ENCODE measurements around the gene TIAL1.

The TIAL1 gene

DNA sequence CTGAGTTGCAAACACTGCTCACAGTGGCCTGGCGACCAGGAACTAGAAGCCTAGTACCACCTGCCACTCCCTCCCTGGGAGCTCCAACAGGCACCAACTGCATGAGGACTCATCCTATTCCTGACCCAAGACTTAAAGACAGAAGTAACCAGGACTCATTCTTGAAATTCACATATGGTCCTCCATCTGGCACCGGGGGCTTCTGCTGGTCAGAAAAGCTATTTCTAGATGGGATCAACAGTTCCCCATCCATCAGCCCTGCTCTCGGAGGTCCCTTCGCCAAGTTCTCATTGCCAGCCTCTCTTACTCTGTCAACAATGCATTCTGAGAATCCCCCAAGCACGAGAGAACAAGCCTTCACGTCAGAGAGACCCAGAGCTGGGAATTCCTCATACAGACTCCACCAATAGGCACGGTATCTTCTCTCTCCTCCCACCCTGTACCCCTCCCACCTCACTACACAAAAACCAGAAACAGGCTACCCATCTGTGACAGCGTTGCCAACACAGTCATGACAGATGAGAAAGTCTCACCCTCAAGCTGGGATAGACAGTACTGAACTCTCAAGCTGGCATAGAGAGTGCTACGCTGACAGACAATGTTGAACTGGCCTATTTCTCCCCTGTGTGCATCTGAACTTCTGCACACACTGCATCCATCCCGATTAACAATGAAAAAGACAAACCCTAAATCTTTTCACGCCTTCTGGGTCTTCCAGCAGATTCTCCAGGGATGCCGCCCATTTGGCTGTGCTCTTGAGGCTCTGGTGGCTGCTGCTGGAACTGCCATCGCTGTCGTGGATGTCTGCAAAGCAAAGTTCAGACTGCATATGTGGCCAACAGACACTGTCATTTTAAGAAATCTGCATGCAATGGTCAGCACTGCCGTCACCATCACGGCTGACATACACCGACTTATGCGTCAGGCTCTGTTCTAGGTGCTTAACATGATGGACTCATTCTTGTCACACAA lies 69.9 kb downstream of the TIAL1 start:
- no peak for DNase-seq

DNA sequence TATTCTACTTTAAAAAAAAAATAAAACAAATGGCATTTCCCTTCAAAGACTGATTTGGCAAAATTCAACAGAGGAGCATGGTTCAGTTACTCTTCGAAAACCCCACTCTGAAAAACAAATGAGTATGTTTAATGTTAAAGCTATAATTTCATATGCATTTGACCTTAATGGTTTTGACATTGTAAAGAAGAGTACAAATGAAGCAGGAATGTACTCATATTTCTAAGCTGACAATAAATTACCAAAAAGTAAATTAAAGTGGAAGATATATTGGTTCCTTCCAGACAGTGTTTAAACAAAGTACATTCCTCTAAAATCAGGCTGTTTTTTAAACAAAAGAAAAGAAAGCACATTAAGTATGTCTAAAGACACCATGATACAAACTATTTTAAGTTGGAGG lies 70.6 kb downstream of the TIAL1 start:
- DNase-seq: no peak

- DNase-seq: no peak
Observed at GRCh38 chr10:119525116-119525515, 71.6 kb downstream of the TIAL1 start.

- DNase-seq: no peak
Observed at GRCh38 chr10:119524720-119525070, 72.1 kb downstream of the TIAL1 start.

DNA sequence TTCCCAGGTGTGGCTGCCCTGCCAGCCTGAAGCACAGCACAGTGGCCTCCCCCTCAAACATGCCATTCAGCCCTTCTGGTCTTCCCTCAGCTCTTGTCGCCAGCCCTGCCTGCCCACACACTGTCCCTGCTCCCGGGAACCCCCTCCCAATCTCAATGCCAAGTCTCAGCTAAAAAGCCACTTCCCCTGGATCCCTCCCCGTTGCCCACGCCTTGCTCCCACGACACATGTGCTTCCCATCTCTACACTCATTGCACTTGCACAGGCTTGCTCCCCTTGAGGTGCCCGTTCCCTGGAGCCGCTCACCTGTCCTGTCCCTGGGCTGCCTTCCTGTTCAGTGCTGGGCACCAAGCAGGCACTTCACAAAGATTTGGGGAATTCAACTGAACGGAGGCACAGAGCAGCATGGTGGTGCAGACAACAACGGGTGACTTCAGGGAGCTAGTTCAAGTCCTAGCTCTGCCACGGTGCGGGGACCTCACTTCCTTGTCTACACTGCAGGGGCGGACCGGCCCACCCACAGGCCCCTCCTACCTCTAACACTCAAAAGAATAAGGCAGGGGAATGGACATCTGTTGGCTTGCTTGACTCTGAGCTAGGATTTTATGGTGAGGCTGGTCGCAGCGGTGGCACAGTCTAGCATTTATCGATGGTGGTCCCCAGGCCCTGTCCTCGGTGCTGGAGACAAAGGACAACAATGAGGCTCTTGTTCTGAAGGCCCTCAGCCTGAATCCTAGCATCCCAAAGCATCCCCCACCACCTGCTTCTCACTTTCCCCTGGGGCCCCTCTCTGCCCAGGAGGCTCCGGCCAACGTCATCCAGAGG lies 72.7 kb downstream of the TIAL1 start:
- DNase-seq: no peak

Measured in CD4-positive, alpha-beta T cell treated with Interleukin-17A for 1 hour (primary cell).